OCI-M2 (cell line): ENCODE data around the gene SND1.

Source experiments
- DNase-seq: peaks from one replicate; lab custom pipeline; 2025; ENCODE audit not compliant: unreplicated experiment; lab: John Stamatoyannopoulos, UW

Gene SND1

DNA sequence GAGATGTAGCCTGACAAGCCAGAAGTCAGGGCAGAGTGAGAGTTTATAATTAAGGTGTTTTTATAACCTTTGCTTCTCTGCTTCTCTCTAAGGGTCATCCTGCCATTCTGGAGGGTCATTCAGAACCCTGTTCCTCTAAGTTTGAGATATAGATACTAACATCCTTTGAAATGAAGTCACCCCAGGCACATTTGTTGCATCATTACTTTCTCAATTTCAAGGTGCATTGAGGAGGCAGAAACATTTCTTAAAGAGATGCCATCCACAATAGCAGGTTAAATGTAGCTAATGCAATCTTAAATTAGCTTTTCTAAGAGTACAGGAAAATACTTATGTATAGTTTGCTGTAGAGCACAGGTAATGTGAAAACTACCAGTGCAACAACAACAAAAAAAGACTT lies 272.9 kb downstream of the SND1 start:
- DNase-seq, result no peak

GRCh38 chr7:127927348-127927696 lies 275.3 kb downstream of the SND1 start:
- no peak for DNase-seq

DNA sequence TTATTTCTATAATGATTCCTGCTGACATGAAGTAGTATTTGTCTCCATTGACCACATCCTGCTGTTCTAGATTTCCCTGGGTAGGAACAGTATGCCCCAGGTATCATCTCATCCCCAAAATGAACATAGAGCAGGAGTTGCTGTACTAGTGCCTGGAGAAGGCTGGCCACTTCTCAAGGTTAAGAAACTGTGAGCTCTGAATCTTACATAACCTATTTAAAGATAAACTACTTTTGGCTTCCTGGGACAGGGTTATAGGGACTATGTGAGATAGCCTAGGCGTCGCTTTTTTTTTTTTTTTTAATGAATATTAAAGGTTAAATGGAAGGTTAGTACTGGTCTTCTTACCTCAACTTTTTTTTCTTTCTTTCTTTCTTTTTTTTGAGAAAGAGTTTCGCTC lies 276.2 kb downstream of the SND1 start:
- DNase-seq, result no peak

DNA sequence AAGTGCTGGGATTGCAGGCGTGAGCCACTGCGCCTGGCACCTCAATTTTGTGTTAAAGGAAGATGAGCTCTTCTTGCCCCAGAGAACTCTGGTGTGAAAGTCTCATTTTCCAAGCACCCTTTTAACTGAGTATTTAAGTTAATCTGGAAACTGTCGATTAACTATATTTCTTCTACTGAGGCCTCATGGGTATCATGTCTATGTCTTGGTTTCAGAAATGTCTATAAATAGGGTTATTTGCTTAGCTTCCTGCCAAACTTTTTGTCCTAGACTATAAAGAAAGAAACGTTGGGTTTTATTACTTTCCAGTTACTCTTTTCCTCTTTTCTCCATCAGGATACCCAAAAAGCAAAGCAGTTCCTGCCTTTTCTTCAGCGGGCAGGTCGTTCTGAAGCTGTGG lies 276.9 kb downstream of the SND1 start:
- DNase-seq, result no peak

DNA sequence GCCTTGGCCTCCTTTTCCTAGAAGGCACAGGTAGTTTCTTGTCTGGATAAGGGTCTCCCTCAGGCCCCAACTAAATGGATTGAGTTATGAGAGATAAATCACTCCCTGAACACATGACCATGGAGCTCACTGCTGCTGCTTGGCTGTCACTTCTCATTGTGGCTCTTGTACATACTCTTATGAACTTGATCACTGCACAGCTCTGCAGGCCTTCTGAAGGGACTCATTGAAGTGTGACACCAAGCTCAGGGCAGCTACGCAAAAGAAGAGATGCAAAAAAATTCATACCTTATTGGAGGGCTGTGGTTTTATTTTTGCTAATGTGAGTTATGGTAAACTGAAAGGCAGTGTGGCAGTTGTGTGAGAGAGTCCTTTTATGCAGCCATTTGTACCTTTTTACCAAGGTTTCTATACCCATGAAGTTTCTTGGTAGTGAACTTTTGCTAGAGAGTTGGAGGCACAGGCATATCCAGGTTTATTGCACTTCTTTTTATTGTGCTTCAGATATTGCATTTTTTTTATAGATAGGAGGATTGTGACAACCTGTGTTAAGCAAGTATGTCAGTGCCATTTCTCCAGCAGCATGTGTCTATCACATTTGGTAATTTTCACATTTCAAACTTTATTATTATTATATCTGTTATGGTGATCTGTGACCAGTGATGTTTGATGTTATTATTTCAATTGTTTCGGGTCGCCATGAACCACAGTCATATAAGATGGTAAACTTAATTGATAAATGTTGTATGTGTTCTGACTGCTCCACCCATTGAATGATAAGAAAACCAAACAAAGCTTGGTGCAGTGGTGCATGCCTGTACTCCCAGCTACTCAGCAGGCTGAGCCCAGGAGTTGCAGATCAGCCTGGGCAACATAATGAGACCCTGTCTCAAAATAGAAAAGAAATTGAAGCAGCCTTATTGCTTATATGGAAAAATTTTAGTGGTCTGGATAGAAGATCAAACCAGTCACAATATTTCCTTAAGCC lies 278.6 kb downstream of the SND1 start:
- DNase-seq, result no peak

DNA sequence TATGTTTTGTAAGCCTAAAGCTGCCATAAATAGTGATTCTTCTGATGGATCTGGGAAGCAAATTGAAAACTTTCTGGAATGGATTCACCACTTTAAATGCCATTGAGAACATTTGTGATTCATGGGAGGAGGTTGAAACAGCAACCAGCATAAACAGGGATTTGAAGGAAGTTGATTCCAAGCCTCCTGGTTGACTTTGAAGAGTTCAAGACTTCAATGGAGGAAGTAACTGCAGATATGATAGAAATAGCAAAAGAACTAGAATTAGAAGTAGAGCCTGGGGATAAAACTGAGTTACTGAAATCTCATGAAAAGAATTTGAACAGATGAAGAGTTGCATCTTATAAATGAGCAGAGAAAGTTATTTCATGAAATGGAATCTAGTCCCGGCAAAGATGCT lies 280.1 kb downstream of the SND1 start:
- DNase-seq, result no peak

DNA sequence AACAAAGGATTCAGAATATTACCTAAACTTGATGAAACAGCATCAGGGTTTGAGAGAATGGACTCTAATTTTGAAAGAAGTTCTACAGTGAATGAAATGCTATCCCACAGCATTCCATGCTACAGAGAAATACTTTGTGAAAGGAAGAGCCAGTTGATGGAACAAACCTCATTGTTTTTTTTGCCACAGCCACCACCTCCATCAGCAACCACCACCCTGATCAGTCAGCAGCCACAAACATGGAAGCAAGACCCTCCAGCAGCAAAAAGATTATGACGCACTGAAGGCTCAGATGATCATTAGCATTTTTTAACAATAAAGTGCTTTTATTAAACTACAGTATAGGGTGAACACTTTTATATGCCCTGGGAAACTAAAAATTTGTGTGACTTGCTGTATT lies 280.5 kb downstream of the SND1 start:
- DNase-seq, result no peak

DNA sequence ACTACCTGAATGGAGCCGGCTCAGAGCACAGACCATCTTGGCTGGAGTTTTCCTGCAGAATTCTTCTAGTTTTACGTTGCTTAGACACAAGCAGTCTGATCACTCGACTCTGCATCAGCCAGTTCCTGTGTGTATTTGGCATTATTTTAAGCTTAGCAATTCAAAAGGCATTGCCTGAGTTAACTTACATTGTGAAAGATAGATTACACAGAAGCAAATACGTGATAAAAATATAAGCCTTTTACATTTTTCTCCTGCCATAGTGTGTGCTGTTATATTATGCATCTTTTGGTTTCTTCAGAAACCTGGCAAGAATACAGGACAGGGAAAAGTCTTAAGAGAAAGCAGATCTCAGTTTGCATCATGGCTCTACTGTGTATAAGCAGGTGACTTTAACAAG lies 281.2 kb downstream of the SND1 start:
- DNase-seq, result no peak

DNA sequence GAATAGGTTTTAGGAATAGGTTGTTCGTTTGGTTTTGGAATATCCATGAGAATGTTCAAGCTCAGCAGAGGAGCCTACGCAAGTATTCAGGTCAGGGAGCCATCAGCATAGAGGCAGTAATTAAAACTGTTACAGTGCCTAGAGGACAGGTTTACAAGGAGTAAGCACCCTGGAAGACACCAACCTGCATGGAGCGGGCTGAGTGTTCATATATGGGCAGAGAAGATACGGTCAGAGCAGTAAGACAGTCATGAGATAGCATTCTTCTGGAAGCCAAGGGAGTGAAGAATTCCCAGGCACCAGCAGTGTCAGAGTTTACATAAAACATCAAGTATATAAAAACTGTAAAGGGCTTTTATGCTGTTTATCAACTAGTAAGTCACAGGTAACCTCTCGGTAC lies 282.7 kb downstream of the SND1 start:
- no peak for DNase-seq

DNA sequence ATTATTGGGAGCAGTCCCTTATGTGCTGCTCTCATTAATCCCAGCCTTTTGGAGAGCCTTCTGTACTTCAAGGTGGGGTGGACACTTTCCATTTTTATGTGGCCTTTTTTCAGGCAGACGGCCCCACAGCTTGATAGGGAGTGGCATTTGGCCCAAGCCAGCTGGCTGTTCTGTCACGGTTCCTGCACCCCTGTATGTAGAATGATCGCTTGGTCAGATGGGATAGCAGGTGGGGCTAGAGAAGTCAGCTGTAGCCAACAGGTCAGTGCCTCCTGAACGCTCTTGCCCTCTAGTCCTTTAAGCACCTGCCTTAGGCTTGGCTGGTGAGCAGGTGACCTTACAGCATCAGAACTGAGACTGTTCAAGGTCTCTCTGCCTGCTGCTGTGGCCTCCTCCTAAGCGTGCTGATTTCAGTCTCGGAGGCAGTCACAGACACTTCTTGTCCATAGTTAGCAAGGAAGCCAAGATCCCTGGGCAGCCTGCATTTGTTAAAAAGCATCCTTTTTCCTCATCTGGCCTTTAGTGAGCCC lies 283.9 kb downstream of the SND1 start:
- DNase-seq, result no peak

DNA sequence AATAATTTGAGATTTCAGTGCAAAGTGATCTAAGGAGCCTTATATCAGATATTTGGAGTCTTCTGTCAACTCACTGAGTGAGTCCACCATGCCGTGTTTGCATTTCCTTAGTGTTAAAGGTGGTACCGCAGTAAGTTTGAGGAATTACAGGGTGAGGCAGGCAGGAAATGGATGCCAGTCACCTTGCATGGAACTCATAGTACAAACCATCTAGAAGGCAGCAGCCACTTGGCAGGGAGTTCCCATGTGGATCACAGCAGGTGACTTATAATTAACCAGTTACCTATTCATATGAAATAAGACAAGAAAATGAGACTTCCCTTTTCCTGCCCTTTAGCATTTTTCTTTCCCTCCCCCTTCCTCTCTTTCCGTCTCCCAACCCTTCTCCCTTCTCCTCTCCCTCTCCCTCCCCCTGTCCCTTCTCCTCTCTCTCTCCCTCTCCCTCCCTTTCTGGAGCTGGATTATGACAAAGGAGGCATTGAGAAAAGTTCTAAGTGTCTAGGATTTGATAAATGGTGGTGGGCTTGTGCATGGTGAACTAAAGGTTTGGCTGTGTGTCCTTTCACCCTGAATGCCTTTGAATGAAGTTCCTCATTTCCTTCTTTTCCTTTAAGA lies 285.2 kb downstream of the SND1 start:
- DNase-seq, result no peak

DNA sequence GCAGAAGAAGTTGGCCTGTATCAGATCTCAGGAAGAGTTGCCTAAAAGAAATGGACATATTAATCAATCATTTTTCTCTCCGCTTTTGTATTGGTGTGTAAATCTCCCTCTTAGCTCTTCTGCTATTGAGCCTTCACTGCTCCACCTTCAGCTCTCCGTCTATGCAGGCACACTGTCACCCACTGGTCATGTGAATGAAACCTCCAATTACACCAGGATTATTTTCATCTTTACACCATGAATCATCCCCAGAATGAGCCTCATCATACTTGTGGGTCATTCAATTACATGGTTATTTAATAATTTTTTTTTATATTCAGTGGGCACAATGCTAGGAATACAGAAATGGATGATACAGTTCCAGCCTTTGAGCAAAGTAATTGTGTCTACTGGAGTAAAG lies 286.6 kb downstream of the SND1 start:
- no peak for DNase-seq

GRCh38 chr7:127940381-127941160 lies 288.6 kb downstream of the SND1 start:
- DNase-seq, result no peak

- no peak for DNase-seq
Measured at GRCh38 chr7:127941476-127942210, 289.6 kb downstream of the SND1 start.

DNA sequence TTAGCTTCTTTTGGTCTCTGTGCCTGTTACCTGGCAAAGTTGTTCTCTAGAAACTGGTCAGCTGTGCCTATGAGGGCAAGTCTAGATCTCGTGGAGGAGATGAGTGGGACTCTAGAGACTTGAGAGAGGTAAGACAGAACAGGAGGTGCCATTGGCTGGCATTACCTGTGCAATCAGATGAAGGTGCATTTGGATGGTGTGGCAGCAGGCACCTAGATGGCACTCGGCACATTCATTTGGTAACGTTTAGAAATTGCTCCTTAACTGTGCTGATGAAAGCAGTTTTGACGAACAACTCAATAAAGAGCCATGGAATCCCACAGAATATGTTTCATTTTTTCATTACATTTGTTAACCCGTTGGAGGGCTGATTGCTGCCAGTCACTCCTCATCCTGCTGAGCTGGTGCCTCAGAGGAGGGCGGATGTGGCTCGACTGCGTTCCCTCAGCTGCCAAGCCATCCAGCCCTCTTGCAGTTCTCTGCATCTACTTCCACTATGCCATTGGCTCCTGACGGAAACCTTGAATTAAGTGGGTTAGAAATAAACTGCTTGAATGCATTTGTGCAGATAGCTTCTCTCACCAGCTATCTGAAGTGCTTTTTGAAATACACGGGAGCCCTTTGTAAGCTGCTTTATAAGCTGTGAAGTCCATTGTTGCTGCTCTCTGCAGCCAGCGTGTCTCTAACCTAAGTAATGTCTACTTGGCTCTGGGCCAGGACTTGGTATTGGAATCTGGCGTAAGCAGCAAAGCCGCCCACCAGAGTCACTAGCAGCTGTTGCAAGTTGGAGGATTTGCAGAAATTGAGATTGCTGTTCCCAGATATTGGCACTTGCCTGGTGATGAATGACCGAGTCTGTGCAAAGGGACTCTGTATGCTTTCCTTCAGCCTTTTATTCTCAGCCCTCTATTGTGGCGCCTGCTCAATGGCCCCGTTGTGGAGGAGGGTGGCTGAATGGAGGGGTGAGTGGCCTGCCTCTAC lies 291.8 kb downstream of the SND1 start:
- DNase-seq, result no peak

DNA sequence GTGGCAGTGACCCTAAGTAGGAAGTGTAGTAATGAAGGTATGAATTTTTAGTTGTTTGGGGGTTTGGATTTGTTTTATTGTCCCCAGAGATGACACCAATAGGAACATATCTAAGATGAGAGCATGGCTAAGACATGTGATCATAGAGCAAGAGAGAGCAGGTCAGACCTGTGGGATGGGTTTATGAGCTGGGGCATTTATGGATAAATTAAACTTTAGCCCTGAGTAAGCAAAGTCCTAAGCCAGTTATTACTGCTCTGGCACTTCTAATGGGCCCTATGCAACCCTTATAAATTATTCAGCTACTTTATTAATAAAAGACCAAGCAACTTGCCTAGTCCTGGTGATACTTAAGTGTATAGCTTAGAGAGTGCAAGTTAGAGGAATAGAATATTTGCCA lies 294.1 kb downstream of the SND1 start:
- no peak for DNase-seq

DNA sequence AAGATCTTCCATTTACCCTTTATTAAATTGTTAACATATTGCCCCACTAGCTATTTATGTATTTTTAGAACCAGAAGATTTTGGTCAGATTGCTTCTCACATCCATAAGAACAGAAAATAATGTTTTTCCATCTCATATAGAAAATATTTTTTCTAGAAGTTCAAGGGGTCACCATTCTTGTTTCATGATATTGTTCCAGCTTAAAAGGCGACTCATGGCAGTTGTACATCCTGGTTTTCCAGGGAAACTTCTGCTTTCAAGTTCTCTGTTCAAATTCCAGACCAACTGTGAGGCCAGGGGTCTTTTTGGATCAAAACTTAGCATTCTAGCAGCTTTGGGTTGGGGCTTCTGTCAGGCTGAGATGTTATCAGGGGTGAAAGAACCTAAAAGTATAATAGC lies 294.9 kb downstream of the SND1 start:
- DNase-seq, result no peak

DNA sequence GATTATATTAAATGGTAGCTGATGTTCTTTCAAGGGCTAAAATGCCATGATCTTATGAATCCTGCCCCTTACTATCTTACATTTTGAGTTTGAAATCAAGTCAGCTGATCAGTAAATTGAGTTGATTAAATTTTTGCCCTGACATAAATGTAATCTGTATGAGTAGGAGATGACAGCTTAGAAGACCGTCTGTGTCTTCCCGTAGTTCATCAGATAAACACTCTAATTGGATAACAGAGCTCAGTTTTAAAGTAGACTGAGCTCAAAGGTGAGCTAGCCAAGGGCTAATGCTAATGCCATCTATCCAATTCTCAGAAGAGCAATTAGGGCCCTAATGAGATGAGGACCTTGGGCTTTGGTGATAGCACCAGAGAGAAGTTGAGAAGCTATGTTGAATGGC lies 296.3 kb downstream of the SND1 start:
- DNase-seq, result no peak

DNA sequence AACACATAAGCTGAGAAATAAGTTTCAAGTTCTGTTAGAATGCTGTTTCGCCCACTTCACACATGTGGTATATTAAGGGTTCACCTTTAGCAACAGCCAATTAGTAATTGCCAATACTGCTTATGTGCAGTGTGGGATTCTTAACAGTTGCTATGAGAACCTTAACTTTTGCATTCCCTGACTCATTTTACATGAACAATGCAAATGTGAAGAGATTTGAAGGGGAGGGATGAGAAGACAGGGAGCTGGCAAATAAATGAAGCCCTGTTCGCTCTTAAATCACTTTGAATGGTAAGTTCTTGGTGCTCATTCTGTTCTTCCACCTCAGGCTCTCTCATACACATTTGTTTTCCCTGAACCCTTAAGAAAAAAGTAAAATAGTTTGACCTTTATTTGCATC lies 296.9 kb downstream of the SND1 start:
- DNase-seq, result no peak

DNA sequence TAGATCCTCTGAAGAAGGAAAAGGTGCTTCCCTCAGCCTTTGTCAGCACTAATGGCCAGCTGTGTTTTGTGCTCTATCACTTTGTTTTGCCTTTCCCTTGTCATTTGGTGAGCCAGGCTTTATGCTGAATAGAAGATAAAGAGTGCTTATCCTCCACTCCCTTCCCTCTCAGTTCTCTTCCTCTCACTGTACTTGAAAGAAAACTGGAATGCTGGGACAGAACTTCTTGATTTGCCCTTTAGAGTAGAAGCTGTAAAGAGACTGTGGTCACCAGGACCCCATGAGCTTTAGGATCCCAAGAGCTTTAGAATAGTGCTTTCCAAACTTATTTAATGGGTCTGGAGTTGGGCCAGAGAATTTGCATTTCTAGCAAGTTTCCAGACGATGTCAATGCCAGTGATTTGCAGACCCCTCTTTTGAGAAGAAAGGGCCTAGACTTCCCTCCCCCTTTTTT lies 297.8 kb downstream of the SND1 start:
- DNase-seq, result no peak
